ENCODE data around the gene PA2G4. TPM values are rescaled to one million over a fixed set of nuclear protein-coding genes. Genes with fewer than 3 reads are reported as not detected.
"Not testable (repeated sequence)": the region's sequence is repeated elsewhere in the genome, so short reads cannot be mapped to it uniquely, and the experiment has no call there.

The PA2G4 gene
- polyA plus RNA-seq, 4 donors, result 148 to 165 (median 156) TPM

- no peak for DNase-seq (ENCODE audit: low read depth in 4 of 4, low spot score in 2 of 4)
Measured at GRCh38 chr12:56098592-56098991, 5.8 kb upstream of the PA2G4 start.

DNA sequence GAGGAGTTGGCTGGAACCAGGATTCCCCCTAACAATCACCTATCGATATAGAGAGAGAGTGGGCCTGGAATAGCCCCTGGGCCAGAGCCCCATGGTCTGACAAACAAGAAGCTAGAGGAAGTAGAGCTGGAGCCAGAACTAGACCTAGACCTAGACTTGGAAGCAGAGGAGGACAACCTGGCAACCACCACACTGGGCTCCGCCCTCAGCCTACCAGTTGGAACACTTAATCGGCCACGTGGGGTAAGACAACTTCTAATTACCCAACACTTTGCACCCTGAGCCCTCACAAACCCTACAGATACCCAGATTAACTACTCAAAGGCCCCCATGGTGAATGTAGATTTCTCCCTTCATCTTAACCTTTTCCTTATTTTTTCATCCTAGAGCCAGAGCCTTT lies 4.6 kb upstream of the PA2G4 start:
- no peak for DNase-seq (ENCODE audit: low read depth in 4 of 4, low spot score in 2 of 4)

DNA sequence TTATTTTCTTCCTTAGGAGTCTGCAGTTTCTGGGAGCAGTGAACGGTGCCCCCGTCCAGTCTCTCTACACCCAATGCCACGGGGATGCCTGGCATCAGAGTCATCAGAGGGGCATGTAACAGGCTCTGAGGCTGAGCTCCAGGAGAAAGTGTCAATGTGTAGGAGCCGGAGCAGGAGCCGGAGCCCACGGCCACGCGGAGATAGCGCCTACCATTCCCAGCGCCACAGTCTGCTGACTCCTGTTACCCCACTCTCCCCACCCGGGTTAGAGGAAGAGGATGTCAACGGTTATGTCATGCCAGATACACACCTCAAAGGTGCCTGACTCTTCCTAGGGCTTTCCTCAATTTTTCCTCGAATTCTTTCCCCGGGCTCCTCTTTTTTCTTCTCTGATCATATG lies 3.3 kb upstream of the PA2G4 start:
- DNase-seq (ENCODE audit: low read depth in 4 of 4, low spot score in 2 of 4), result no peak

GRCh38 chr12:56102683-56103065 lies 1.7 kb upstream of the PA2G4 start:
- DNase-seq (ENCODE audit: low read depth in 4 of 4, low spot score in 2 of 4), result no peak

- DNase-seq (ENCODE audit: low read depth in 4 of 4, low spot score in 2 of 4), result no peak
Measured at GRCh38 chr12:56103066-56103711, 1.2 kb upstream of the PA2G4 start.

- DNase-seq (ENCODE audit: low read depth in 4 of 4, low spot score in 2 of 4), result no peak
Measured at GRCh38 chr12:56103823-56104108, 593 bp upstream of the PA2G4 start.

DNA sequence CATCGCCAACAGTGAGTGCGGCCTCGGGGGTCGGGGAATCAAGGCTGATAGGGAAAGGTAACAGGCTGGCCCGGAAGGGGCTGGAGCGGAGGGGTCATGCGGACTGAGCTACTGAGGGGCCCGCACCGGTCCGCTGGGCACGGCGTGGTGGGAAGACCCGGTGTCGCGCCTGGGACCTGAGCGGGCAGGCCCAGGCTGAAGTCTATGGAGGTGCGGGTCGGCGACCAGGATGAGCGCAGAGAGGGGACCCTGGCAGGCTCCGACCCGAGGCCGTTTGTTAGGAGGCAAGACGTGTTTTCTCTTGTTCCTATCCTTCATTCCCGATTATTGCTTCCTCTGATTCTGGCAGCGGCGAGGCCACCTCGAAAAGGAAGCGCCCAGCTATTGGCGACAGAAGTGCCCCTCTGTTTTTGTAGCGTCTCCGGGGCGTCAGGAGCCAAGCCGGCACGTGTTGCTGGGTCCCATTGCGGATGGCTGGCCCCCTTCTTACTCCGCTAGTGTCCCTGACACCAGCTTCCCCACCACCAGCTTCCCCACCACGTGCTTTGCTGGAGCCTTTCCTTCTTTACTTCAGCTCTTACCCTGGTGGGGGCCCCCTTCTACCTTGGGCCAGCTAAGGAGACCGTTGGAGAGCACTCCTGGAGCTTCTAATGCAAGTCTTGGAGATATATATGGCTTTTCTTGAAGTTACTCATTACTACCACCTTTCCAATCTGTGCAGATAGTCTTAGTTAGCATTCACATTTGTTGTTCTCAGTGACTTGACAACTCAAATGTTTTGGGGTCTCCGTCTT lies 653 bp downstream of the PA2G4 start:
- no peak for DNase-seq (ENCODE audit: low read depth in 4 of 4, low spot score in 2 of 4)

DNA sequence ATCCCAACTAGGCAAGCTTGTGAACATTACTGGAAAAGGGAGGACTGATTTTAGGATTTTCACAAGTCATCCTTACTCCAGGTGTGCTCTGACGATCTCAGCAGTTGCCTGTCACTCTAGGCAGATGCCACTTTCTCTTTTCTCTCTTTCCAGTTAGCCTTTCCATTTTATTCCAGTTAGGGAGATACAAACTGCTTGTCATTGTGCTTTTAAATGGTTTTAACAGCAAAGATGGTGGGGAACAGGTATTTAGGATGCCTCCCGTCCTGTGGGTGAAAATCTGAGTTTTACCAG lies 1.2 kb downstream of the PA2G4 start:
- DNase-seq (ENCODE audit: low read depth in 4 of 4, low spot score in 2 of 4), result no peak

DNA sequence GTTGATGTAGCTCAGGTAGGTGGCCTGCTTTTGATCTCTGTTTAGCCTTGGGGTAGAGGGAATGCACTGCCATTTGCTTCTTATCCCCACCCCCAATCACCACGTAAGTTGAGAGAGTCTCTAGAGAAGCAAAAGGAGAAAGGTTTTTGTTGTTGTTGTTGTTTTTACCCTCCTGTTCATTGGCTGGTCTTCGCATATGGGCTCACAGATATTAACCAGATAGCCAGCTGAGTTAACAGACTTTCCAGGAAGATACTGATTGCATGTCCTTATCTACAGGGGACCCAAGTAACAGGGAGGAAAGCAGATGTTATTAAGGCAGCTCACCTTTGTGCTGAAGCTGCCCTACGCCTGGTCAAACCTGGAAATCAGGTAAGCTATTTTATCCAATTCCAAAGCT lies 2.9 kb downstream of the PA2G4 start:
- no peak for DNase-seq (ENCODE audit: low read depth in 4 of 4, low spot score in 2 of 4)

DNA sequence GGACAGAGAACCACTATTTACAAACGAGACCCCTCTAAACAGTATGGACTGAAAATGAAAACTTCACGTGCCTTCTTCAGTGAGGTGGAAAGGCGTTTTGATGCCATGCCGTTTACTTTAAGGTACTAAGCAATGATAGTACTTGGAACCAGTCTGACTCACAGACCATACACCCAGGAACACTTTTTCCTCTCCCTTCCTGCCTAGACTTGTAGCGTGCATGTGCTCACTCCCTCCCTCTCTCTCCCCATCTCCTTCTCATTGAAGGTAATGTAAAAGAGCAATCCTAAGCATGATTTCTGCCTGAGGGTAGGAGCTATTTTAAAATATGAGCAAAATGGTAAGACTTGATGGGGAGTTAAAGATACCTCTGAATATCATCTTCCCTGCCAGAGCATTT lies 6.2 kb downstream of the PA2G4 start:
- no peak for DNase-seq (ENCODE audit: low read depth in 4 of 4, low spot score in 2 of 4)

DNA sequence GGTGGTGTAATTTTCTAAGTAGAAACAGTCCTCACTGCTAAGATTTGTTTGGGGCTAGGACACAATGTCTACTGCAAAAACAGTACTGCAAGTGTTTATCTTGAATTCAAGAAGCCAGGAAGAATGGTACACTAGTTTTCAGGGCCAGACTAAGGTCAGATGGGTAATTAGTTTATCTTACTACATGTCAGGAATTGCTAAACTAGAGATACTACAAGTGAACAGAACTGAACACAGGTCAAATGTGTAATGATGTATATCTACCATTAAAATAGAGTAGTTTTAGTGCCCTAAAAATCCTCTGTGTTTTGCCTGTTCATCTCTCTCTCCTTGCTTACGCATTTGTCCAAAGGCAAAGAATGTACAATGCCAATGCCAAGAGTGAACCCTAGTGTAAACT lies 9.7 kb downstream of the PA2G4 start:
- no peak for DNase-seq (ENCODE audit: low read depth in 4 of 4, low spot score in 2 of 4)

- peak in 1 of 4 donors; percentile 6 for DNase-seq (ENCODE audit: low read depth in 4 of 4, low spot score in 2 of 4)
Measured at GRCh38 chr12:56115329-56115728, 11.0 kb downstream of the PA2G4 start.

GRCh38 chr12:56116267-56117081 lies 12.1 kb downstream of the PA2G4 start, which contains the start of gene RPL41:
RPL41 (plus strand) TSS chr12:56116633.
- peak; percentile 97 to 100 (median 98) for DNase-seq (ENCODE audit: low read depth in 4 of 4, low spot score in 2 of 4)

DNA sequence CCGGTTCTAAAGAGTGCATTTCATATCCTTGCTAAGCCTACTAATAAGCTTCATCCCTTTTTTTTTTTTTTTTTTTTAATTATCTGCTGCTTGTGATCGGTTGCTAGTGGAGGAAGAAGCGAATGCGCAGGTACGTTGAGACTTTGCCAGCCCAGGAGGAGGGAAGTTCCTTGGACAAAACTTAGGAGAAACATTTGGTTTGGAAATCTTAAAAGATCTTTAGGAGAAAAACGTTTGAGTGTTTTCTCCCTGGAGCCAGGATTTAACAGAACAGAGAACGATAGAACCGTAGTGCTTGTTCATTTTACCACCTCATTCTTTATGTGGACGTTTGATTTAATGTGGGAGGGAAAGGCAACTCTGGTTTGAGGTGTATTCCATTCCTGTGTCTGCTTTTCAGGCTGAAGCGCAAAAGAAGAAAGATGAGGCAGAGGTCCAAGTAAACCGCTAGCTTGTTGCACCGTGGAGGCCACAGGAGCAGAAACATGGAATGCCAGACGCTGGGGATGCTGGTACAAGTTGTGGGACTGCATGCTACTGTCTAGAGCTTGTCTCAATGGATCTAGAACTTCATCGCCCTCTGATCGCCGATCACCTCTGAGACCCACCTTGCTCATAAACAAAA lies 12.8 kb downstream of the PA2G4 start:
- DNase-seq (ENCODE audit: low read depth in 4 of 4, low spot score in 2 of 4), result not testable (repeated sequence)

DNA sequence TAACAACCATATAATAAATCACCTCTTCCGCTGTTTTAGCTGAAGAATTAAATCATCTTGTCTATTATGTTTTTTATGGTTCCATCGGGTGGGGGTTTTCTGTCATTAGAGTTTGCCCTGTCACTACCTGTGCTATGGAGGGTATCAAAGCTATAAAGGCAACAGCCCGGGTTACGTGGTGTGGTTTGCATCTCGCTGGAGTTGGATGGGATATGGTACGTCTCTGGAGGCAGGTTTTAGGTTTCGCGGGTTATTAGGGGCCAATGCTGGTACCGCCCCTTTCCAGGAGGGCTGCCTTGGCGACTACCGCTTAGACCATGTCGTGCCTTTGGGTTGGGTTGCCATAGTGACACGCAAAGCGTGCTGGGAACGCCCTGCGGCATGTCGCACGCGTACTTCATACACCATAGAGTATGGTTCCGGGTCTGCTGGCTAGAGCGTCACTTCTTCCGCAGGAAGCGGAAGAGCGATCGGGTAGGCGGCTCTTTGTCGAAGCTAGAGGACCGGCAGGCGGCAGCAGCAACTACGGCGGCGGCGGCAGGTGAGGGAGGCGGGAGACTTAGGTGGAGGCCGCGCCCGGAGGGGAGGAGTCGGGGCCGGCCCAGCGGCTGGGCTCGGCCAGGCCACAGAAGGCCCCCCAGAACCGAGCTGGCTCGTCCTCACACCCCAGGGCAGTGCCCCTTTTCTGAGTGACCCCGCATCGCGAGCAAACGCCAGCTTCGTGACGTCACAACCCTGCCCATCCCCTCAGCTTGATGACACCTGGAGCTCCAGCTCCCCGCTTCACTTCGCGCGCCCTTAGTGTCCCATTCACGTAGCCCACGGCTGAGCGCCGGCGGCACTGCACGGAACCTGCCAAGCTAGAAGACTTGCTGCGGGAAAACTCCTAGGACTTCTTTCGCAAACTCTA lies 13.7 kb downstream of the PA2G4 start, which contains the start of gene ZC3H10:
TSS of gene ZC3H10 (plus strand) at position 489 of the 910 bp plus-strand sequence. CDS start 2,297 bp downstream, outside the sequence.
- peak; percentile 91 to 98 (median 95) for DNase-seq (ENCODE audit: low read depth in 4 of 4, low spot score in 2 of 4)

GRCh38 chr12:56118688-56119357 lies 14.5 kb downstream of the PA2G4 start:
- no peak for DNase-seq (ENCODE audit: low read depth in 4 of 4, low spot score in 2 of 4)

DNA sequence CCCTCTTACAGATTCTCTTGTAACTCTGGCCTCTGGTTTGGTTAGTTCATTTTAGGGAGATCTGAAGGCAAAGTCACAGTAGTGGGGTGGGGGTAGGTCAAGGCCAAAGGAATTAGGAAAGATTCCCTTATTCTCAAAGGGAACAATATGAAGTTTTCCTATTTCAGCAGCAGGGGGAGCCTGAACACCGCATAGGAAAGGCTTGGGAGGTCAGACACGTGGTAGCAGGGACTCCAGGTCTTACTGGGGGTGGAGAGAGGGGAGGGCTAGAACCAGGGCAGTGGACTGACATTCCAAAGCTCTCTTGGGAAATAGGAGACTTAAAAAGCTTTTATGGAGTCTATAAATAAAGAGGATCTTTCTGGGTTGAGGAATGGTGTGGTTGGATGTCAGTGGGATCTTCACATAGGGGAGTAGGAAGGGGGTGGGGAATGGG lies 15.0 kb downstream of the PA2G4 start:
- peak in 3 of 4 donors; percentile 43 to 84 (median 67) for DNase-seq (ENCODE audit: low read depth in 4 of 4, low spot score in 2 of 4)

- no peak for DNase-seq (ENCODE audit: low read depth in 4 of 4, low spot score in 2 of 4)
Measured at GRCh38 chr12:56120158-56120846, 15.9 kb downstream of the PA2G4 start.

Data from left renal cortex interstitium (tissue), 4 donors.